GM18858 (cell line): ENCODE results near the gene COL23A1.
A peak's percentile ranks its signal among the peaks of the same experiment; 100 is the strongest.
"Not testable (repeated sequence)": the region's sequence is repeated elsewhere in the genome, so short reads cannot be mapped to it uniquely, and the experiment has no call there.

Source experiments
- ATAC-seq: cut with Tn5 transposase; IDR thresholded peaks from one replicate; pipeline ENCODE4 v1.9.1; 2021; ENCODE audit not compliant: unreplicated experiment

COL23A1 gene

DNA sequence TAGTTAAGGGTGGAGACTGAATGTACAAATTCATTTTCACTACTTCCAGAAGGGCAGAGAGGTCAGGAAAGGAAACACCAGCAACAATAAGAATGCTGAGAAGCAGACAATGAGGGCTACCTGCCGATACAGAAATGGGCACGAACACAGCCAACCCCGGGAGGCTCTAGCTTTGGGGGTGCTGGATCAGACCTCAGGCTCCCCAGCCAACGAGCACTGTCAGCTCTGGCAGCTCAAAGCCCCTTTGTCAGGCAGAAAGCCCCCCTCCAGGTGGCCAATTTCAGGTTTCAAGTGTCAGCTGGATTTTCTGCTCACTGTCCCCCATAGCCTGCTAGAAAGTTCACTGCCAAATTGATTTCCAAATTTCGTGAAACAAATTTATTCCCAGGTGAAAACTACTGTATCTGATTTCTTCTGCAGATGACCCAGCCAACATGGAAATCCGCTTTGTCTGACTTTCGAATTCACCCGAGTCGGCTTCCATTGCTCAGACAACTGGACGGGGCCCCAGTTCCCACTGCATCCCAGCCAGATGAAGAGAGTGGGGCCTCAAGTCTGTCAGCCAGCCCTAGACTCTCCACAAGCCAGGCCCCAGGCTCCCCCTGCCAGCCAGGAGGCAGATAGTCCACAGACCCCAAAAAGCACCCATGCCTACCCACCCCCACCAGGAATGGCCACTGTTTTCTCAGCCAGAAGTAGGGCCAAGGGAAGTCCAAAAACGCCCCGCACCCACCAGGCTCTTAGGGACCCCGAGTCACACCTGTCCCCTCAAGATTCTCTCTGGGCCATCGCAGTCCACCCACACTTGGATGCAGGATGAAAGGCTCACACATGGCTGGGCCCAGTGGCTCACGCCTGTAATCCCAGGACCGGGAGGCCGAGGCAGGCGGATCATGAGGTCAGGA lies 261.1 kb downstream of the COL23A1 start:
- no peak for ATAC-seq

DNA sequence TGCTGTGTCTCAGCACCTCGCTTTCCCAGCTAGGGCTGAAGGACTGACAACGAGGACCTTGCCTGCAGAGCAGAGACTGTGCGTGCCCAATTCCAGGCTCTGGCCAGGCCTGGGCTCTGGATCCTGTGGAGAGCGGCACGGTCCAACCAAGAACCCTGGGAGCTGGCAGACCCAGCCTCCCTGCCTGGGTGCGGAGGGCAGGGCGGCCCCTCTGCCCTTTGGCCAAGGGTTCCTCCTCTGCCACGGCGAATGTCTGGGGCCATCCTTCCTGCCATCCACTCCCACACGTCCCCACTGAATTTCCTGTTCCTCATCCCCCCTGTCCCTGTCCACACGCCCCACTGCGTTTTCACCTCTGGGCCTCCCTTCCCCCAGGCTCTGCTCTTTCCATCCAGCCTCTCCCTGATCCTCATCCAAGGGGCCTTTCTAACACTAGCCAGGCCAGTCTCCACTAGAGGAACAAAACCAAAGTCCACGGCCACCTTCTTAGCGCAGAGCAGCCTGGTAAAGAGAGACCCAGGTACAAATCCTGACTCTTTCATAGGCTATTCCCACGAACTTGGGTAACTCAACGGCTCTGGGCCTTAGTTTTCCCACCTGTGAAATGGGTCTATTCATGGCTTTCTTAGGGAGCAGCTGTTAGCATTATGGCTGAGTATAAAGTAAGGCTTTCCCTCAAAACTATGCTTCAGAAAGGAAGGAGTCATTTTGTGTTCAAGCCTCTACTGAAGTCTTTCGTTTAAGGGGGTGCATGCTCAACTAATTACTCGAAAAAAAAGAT lies 262.1 kb downstream of the COL23A1 start:
- ATAC-seq: no peak

DNA sequence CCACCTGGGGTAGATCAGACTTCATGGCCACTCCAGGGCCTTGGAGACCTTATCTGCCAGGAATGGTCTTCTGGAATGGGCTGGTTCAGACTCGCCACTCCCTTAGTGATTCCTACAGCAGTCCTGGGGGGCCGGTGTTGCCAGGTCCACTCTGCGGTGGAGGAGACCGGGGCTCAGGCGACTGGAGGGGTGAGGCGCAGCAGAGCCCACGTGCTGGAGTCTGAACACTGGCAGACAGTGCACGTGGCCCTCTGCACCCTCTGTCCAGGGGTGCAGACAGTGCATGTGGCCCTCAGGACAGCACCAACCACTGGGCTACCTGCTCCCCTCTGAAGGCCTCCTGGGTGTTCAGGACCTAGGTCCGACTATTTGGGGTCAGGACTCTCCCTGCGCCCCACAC lies 262.7 kb downstream of the COL23A1 start:
- no peak for ATAC-seq

DNA sequence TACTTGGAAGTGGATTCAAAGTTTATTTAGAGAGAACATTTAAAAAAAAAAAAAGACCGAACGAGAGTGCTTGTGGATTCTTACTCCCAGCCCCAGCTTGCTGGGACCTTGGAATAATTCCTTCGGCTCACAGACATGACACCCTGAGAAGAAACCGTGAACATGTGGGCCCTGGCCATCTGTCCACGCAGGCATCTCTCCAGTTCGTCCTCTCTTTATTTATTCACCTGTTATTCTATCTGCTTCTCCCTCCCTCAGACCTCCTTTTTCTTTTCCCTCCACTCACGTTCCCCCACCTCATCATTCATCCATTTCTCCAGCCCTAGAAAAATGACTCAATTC lies 263.8 kb downstream of the COL23A1 start:
- no peak for ATAC-seq

DNA sequence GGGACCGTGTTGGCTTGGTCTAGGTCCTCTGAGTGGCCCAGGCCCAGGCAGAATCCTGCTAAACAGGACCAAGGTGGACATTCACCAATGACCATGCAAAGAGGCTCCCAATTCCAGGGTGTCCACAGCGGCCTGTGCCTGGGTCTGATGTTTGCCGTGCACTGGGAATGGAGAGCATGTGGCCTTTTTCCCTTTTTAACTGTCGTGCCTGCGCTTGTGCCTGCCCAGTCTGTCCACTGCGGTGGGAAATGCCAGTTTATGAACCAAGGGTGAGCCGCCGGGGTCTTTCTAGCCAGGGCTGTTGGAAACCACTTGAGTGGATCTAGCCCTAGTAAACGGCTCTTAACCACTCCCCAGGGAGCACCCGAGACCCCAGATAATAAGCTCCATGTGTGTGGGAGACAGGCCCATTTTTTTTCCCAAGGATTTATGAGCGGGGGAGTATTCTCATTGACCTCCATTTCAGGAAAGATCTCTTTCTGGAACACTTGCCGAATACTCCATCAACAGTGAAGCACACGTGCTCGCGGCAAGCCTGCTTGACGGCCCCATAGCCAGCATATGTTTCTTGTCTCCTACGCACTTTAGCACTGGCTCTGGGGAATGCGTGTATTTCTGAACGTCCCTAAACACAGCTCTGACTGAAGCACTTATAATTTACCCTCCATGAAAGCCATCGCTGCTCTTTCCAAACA lies 264.4 kb downstream of the COL23A1 start:
- ATAC-seq: no peak

DNA sequence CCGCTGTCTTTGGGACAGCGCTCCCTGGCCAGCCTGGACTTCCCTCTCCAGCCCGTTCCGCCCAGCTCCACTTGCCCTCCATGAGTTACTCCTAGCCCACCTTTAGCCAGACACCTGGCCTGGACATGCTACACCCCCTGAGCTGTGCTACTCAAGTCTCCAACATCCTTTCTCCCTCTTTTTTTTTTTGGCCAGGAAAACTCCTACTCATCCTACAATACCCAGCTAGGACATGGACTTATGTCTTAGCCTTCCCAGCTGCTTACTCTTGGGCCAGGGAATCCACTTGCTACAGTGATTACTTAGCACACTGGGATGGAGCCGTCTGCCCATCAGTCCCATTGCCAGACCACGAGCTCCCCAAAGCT lies 264.9 kb downstream of the COL23A1 start:
- ATAC-seq: no peak

DNA sequence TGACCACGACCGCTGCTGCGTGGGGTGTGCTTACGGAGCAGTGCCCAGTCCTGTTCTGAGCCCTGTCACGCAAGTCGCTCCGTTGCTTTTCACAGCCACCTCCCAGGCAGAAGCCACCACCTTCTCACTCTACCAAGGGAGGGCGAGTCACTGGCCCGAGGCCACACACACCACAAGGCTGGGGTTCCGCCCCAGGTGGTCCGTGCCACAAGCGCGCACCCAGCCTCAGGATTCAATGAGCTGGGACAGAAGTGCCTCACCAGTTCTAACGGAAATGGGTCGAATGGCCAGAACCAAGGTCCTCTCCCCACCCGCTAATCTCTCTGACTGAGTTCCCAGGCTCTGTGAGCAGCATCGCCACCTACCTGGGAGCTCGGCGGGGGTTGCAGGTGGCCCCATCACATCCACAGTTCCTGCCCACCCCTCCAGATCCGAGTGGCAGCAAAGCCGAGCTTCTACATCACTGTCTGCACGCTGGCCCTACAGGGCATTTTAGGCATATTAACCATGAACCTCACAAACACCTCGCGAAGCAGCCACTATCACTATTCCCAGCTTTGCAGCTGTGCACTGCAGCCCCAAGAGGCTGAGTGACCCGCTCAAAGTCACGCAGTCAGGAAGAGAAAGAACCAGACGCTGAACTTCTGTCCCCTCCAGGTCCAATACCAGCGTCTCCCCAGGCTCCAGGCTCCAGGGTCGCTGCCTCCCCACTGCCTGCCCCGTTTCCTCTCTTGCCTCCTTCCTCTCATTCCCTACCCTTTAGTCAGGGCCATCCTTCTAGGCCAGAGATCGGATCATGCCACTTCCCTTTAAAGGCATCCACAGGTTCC lies 265.5 kb downstream of the COL23A1 start:
- peak; percentile 72 for ATAC-seq

DNA sequence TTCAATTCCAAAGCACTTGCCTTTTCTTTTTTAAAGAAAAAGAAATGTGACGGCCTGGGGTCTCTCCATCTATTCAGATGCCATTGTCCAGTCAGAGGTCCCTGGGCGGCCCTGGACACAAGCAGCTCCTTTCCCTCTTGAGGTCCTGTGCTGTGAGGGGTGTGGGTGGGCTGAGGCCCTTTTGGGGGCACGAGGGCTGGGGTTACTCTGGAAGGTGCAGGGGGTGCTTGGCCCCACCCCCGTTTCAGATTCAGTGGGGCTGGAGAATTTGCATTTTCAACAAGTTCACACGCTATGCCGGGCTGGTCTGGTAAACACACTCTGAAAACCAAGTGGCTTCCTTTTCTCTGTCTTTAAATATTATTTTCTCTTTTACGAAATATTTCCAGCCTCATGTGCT lies 266.2 kb downstream of the COL23A1 start:
- ATAC-seq: peak; percentile 35

DNA sequence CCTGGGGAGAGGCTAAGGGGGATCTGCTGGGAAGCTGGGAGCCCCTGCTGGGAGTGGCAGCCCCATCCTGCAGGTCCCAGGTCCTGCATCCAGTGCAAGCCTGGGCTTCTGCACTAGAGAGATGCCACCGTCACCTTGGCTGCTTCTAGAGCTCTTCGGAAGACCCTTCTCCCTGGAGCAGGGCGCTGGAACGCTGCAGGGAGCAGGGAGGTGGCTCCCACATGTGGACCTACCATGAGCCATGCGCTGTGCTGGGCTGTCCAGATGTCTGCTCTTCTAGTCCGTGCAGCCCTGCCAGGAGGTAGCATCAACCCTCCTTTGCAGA lies 266.7 kb downstream of the COL23A1 start:
- ATAC-seq: no peak

DNA sequence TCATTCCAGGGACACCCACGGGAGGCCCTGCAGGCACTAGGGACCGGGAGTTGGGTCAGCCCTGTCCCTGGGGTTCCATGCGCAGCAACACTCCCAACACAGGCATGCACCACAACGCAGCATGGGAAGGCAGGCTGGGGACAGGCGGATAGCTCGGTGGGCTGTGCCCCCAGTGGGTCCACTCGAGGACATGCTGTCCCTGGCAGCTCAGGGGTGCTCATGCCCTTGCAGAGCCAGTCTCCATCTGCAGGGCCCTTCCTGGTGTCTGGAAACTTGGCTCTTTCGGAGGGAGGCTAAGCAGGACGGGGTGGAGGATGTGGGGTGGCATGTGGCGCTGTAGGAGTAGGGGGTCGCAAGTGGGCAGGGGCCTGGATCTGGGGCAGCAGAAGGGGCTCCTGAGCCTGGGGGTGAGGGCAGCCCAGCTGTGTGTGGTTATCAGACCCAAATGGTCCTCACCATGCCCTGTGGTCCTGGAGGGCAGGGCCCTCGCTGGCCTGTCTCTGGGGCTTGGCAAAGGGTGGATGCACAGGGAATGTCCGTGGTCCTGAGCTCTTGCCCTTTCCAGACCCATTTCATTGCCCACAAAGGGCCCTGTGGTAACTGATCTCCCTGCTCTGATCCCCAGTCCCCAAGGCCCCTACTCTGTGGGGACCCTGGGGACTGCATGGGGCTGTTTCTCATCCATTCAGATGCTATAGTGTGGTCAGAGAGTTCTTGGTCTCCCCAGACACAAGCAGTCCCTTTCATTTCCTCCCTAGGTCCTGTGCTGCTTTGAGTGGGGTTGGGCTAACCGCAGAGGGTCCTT lies 267.3 kb downstream of the COL23A1 start:
- ATAC-seq: no peak

DNA sequence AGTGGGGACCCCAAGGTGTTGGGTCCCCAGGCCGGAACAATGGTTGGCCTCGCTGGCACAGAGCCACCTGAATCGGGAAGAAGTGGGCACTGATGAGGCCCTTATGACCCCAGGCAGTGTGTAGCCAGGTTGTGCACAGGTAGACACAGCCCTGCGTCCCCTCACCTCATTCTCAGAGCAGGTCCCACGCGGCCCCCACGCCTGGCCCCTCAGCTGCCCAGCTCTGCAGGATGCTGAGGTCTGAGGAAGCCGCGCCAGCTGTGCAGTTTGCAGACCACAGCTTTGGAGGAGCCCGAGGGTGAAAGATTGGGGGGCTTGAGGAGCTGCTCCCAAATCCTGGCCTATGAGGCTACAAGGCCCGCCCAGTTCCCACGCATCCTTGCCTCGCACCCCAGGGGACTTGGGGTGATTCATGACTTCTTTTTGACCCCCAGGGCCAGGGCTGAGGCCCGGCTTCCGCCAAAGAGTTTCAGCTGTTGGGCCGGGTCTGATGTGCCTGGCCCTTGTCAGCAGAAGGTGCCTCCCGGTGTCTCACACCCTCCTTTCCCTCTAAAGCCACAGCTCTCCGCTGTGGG lies 269.8 kb downstream of the COL23A1 start:
- ATAC-seq: no peak

DNA sequence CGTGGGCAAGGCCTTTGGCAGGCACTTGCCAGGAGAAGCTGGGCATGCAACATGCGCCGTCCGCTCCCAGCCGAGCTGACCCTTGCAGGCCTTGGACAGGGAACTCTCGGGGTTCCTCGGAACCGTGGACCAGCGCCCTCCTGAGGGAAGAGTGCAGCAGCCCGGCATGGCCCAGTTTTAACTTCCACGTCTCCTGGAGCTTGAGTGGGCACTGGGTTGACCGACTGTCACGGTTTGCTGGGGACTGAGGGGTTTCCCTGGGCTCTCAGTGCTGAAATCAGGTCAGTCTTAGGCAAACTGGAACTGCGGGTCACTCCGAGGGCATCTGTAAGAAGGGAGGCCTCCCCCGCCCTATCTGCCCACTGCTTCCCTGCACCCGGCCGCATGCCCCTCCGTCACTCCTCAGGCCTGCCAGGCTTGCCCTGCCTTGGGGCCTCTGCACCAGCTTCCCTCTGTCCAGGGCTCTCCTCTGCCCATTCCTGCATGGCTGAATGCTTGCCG lies 270.6 kb downstream of the COL23A1 start:
- no peak for ATAC-seq

DNA sequence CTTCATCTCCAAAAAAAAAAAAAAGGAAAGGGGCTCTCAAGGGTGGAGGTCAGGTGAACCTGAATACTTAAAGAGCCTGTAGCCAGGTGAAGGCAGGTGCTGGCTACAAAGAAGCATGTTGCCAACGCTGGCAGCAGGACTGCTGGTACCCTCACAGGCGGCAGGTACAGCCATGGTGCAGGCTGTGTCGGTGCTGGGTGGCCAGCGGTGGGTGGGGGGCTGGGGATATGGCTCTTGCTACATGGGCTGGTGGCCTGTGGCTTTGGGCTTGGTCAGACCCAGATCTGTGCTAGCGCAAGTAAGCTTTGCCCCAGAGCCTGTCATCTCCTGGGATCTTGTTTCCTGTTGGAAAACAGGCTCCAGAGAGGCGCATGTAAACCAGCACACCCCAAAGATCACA lies 271.3 kb downstream of the COL23A1 start:
- no peak for ATAC-seq

DNA sequence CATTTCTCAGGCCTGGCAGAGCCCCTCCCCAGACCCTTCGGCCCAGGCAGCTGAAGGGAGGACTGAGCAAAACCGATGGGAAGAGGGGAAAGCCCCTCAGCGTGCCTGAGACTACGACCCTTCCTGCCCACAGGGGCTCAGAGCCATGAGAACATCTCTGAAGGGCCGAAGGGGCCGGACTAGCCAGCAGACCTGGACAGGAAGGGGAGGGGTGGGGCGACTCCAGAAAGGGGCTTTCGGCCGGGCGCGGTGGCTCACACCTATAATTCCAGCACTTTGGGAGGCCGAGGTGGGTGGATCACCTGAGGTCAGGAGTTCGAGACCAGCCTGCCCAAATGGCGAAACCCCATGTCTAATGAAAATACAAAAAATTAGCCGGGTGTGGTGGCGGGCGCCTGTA lies 271.8 kb downstream of the COL23A1 start:
- no peak for ATAC-seq

DNA sequence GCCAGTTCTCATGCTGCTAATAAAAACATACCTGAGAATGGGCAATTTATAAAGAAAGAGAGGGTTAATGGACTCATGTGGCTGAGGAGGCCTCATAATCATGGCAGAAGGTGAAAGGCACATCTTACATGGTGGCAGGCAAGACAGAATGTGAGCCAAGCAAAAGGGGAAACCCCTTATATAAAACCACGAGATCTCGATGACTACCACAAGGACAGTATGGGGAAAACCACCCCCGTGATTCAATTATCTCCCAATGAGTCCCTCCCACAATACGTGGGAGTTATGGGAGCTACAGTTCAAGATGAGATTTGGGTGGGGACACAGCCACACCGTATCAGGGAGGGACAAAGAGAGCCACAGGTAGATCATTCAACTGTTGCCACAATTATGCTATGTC lies 272.5 kb downstream of the COL23A1 start:
- ATAC-seq: not testable (repeated sequence)

DNA sequence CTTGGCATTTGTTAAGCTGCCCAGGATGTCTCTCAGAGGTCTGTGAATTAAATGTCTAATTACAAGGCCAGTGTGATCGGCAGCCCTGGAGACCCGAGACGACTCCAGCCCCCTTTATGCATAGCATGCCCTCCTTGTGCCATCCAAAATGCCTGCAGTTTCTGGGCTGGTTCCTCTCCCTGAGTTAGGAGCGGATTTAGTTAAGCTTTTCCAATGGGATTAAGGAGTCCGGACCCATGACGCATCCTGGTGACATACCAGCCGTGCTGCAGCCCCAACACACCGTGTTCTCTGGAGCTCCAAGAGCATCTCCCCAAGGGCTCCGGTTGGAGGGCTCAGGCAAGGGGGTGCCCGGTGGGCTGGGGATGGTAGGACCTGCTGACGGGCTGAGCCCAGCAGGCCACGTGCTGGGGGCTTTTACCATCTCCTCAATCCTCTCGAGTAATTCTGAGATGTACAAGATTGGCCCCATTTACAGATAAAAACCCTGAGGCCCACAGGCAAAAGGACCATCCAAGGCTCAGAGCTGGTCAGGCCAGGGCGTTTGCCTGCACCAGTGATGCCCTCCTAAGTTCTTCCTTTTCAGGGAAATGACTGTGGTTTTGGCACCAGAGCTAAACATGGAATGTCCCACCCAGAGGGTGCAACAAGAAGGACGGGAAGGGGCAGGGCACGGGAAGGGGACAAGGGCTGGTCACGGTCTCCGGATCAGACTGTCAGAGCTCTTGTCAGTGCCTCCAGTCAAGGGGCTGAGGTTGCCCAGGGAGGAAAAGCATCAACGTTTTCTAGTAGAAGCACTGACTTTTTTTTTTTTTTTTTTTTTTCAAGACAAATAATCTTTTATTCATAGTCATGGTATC lies 275.0 kb downstream of the COL23A1 start:
- ATAC-seq: no peak

DNA sequence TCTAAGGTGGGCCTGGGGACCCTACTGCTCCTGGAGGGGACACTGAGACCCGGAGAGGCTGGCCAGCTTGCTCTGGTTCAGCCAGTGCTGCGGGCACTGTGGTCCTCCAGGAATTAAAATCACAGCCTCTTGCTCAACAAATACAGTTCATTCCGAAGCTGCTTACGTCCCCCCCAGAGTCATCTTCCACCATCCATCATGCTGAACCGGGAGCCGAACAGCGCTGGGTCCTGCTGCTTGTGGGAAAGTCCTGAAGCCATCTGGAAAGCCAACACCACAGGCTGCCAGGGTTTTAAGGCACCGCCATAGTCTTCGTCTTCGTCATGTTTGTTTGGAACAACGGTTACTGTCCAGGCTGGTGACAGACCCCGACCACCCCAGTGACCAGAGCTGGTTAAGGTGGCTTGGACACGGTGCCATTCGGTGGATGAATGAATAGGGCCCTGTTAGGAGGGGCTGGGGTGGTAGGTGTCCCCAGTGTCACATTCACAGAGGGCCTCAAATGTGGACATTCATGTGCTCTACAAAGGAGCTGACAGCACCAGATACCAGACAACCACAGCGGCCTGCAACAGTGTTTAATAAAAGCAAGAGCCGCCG lies 276.0 kb downstream of the COL23A1 start:
- no peak for ATAC-seq

DNA sequence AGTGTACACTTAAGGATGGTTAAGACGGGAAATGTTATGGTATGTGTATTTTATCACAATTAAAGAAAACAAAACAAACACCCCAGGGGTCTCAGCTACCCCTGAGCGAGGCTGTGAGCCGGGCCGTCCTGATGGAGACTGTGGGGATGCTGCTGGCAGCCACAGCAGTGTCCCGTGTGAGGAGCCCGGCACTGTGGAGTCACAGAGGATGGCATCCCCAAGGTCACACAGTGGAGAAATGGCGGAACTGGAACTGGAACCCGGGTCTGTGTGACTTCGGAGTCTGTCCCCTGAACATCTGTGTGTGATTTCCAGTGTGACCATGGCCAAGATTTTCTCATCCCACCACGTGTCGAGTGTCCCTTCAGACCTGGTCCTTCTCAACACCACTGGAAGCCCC lies 276.9 kb downstream of the COL23A1 start:
- ATAC-seq: no peak
